OCI-LY3 (cell line): ENCODE results near the gene DNAI2.

Source experiments
- H2AFZ ChIP-seq: fragments of 200-600, 300-600 bp; shearing (Covaris generic); 2 replicates; pipeline ENCODE4 v1.6.0; 2014; ENCODE audit warnings: antibody characterized with exemption, low read depth, low read length
- H3K27ac ChIP-seq: fragments of 200-600, 300-600 bp; sonication (generic); 2 replicates; pipeline ENCODE4 v1.5.1; 2014; ENCODE audit warnings: mild to moderate bottlenecking, low read length, moderate library complexity, mixed read lengths
- H3K27me3 ChIP-seq: fragments of 200-600, 300-600 bp; sonication (generic); 2 replicates; pipeline ENCODE4 v1.6.1; 2014; ENCODE audit warnings: low read depth, low read length, mixed read lengths
- H3K36me3 ChIP-seq: fragments of 200-600, 300-600 bp; sonication (generic); replicated peaks from 2 replicates; pipeline ENCODE3; 2014; ENCODE audit warnings: low read depth, low read length, mixed read lengths
- H3K4me1 ChIP-seq: fragments of 300-600, 200-600 bp; sonication (generic); 2 replicates; pipeline ENCODE4 v1.6.1; 2014; ENCODE audit warnings: low read length, mixed read lengths
- H3K4me2 ChIP-seq: fragments of 200-600, 300-600 bp; sonication (generic); 2 replicates; pipeline ENCODE4 v1.6.1; 2014; ENCODE audit warnings: low read length, mixed read lengths
- H3K4me3 ChIP-seq: fragments of 300-600, 200-600 bp; sonication (generic); 2 replicates; pipeline ENCODE4 v1.5.1; 2014; ENCODE audit warnings: antibody characterized with exemption, mild to moderate bottlenecking, low read length, moderate library complexity
- H3K79me2 ChIP-seq: fragments of 300-600, 200-600 bp; shearing (Covaris generic); 2 replicates; pipeline ENCODE4 v1.6.1; 2014; ENCODE audit warnings: mild to moderate bottlenecking, low read length, mixed read lengths
- H3K9ac ChIP-seq: fragments of 300-600, 200-600 bp; shearing (Covaris generic); 2 replicates; pipeline ENCODE4 v1.6.0; 2014; ENCODE audit warnings: mild to moderate bottlenecking, low read length, moderate library complexity
- H3K9me3 ChIP-seq: fragments of 200-600, 300-600 bp; shearing (Covaris generic); 2 replicates; pipeline ENCODE4 v1.6.1; 2014; ENCODE audit warnings: low read length, mixed read lengths; ENCODE audit not compliant: insufficient read depth
- H4K20me1 ChIP-seq: fragments of 200-600, 300-600 bp; sonication (generic); 2 replicates; pipeline ENCODE4 v1.6.1; 2016; ENCODE audit warnings: low read length, mixed read lengths; ENCODE audit not compliant: insufficient read depth
- EZH2phosphoT487 ChIP-seq: fragments of 200-600 bp; shearing (Covaris generic); IDR thresholded peaks from 2 replicates; pipeline ENCODE4 v1.6.1; 2018; ENCODE audit warnings: antibody characterized with exemption, mixed run types, low read depth
- TF ChIP-seq, protein P1 (sequence below): fragments of 200-600, 300-600 bp; sonication (generic); IDR thresholded peaks from 2 replicates; pipeline ENCODE4 v1.5.1; 2014; ENCODE audit warnings: antibody characterized with exemption, low read length, low read depth

The DNAI2 gene

DNA sequence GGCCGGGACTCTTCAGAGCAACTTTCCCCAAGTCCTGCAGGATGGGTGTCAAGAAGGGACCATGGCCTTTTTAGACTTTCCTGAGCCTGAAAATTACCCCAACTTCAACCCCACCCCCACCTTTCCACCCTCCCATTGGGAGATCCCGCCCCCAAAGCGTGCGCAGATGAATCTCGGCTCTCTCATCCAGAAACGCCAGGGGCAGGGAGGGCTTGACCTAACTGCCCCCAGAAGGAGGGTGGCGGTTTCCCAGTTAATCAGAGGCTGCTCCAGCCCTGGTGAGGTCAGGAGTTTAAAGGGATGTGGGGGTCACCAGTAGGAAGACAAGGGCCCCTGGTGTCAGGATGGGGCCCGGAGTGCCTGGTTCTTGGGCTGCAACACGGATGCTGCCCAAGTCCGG is 52.5 kb downstream of the DNAI2 start:
- Histone ChIP-seq H3K27ac (no peak overlapping the region), H3K27me3 (peaks cover 3% of the 10 kb centered on the region; the same call in 1 of the 2 replicates), H3K4me1 (no peaks in the 10 kb centered on the region), H3K36me3 (no peaks in the 10 kb centered on the region), H4K20me1 (no peaks in the 10 kb centered on the region), H3K9ac (no peak overlapping the region), H3K4me3 (no peak overlapping the region), H2AFZ (no peak overlapping the region), H3K9me3 (no peaks in the 10 kb centered on the region), H3K4me2 (no peak overlapping the region), H3K79me2 (no peaks in the 10 kb centered on the region)
- TF ChIP-seq, protein P1, sequence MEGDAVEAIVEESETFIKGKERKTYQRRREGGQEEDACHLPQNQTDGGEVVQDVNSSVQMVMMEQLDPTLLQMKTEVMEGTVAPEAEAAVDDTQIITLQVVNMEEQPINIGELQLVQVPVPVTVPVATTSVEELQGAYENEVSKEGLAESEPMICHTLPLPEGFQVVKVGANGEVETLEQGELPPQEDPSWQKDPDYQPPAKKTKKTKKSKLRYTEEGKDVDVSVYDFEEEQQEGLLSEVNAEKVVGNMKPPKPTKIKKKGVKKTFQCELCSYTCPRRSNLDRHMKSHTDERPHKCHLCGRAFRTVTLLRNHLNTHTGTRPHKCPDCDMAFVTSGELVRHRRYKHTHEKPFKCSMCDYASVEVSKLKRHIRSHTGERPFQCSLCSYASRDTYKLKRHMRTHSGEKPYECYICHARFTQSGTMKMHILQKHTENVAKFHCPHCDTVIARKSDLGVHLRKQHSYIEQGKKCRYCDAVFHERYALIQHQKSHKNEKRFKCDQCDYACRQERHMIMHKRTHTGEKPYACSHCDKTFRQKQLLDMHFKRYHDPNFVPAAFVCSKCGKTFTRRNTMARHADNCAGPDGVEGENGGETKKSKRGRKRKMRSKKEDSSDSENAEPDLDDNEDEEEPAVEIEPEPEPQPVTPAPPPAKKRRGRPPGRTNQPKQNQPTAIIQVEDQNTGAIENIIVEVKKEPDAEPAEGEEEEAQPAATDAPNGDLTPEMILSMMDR: no peak
- no peak for TF ChIP-seq EZH2phosphoT487

DNA sequence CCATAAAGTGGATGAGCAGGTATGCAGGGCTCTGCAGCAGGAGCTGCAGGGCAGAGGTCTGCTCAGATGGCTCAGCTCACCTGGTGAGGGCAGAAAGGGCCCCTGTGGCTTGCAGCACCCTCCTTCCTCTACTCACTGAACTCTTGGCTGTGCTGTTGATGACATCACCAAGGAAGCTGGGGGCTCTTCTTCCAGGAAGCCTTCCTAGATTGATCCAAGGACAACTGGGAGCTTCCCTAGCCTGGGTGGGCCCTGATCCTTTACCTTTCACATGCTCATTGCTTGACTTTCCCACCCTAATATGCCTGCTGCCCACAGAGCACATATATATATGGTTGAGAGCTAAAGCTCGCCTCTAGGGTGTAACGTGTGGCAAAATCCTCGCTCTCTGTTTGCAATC is 54.5 kb downstream of the DNAI2 start:
- Histone ChIP-seq H3K79me2 (no peaks in the 10 kb centered on the region), H3K9ac (no peak overlapping the region), H3K4me1 (no peaks in the 10 kb centered on the region), H4K20me1 (no peaks in the 10 kb centered on the region), H3K9me3 (no peaks in the 10 kb centered on the region), H3K4me2 (no peak overlapping the region), H2AFZ (no peak overlapping the region), H3K27me3 (no peaks in the 10 kb centered on the region), H3K27ac (no peak overlapping the region), H3K36me3 (no peaks in the 10 kb centered on the region), H3K4me3 (no peak overlapping the region)
- TF ChIP-seq, protein P1: no peak
- no peak for TF ChIP-seq EZH2phosphoT487

DNA sequence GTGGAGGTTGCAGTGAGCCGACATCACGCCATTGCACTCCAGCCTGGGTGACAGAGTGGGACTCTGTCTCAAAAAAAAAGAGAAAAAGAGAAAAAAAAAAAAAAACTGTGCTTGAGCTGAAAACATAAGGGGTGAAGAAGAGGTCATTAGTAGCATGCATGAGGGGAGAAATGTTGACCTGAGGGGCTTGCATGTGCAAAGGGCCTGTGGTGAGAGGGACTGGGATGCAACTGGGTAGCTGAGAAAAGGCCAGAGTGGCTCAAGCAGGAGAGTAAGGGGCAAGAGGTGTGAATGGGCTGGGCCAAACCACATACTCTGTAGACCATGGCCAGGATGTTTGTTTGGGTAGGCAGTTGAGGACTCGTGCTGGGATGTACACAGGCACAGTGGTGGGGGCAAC is 55.3 kb downstream of the DNAI2 start:
- Histone ChIP-seq H3K9me3 (no peaks in the 10 kb centered on the region), H3K9ac (no peak overlapping the region), H3K4me3 (no peak overlapping the region), H3K4me1 (no peaks in the 10 kb centered on the region), H3K36me3 (no peaks in the 10 kb centered on the region), H4K20me1 (no peaks in the 10 kb centered on the region), H3K27ac (no peak overlapping the region), H3K4me2 (no peak overlapping the region), H2AFZ (no peak overlapping the region), H3K79me2 (no peaks in the 10 kb centered on the region), H3K27me3 (no peaks in the 10 kb centered on the region)
- TF ChIP-seq, protein P1: no peak
- TF ChIP-seq EZH2phosphoT487: no peak

DNA sequence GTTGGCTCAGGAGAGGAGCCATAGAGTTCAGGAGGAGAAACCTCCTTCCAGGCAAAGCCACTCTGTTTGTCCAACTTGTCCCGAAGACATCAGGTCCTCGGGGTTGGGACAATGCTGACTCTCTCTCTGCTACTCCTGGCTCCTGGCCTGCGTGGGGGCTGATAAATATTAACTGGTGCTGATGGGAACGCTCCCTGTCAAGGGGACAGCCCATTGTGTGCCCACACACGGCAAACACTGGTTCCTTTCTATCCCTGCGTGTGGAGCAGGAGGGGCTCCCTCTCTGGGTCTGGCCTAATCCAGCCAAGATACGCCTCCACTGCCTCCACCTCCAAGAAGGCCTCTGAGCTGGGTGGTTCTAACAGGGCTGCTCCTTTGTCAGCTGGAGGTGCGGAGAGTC is 56.4 kb downstream of the DNAI2 start:
- no peaks in the 10 kb centered on the region for H4K20me1 ChIP-seq
- H3K79me2 ChIP-seq: no peaks in the 10 kb centered on the region
- no peaks in the 10 kb centered on the region for H3K9me3 ChIP-seq
- no peaks in the 10 kb centered on the region for H3K36me3 ChIP-seq
- H3K4me1 ChIP-seq: no peaks in the 10 kb centered on the region
- no peak overlapping the region for H2AFZ ChIP-seq
- no peak overlapping the region for H3K9ac ChIP-seq
- H3K4me2 ChIP-seq: no peak overlapping the region
- no peaks in the 10 kb centered on the region for H3K27me3 ChIP-seq
- H3K4me3 ChIP-seq: no peak overlapping the region
- TF ChIP-seq, protein P1: no peak
- no peak for TF ChIP-seq EZH2phosphoT487
- no peak overlapping the region for H3K27ac ChIP-seq
